Suprapubic skin (tissue), 4 donors: ENCODE results near the gene MAGEF1. TPM values are rescaled to one million over a fixed set of nuclear protein-coding genes. Genes with fewer than 3 reads are reported as not detected.
A peak's percentile ranks its signal among the peaks of the same experiment; 100 is the strongest.

ENCODE experiments used
- DNase-seq, 2 donors: peaks; one replicate each; pipeline ENCODE4 v3.0.0-alpha.2; 2019; ENCODE audit warnings: low spot score in 2 of 2
- H3K27ac ChIP-seq: fragments of 200-600 bp; sonication (generic); one replicate; pipeline ENCODE4 v1.5.1; 2019
- H3K27me3 ChIP-seq: fragments of 200-600 bp; sonication (generic); one replicate; pipeline ENCODE4 v1.5.1; 2019
- H3K36me3 ChIP-seq: fragments of 200-600 bp; sonication (generic); one replicate; pipeline ENCODE4 v1.5.1; 2019
- H3K4me1 ChIP-seq: fragments of 200-600 bp; sonication (generic); one replicate; pipeline ENCODE4 v1.5.1; 2019
- H3K4me3 ChIP-seq: fragments of 200-600 bp; sonication (generic); one replicate; pipeline ENCODE4 v1.5.1; 2019; ENCODE audit warnings: mild to moderate bottlenecking
- H3K9me3 ChIP-seq: fragments of 200-600 bp; sonication (generic); one replicate; pipeline ENCODE4 v1.5.1; 2019
- EP300 ChIP-seq: sonication (generic); formaldehyde crosslinking; IDR thresholded peaks from one replicate; pipeline ENCODE4 v1.6.1; 2017; ENCODE audit warnings: antibody characterized with exemption
- POLR2A ChIP-seq, 2 donors: fragments of 450-650 bp; IDR thresholded peaks; one replicate each; pipeline ENCODE4 v1.6.1; 2017; ENCODE audit warnings: antibody characterized with exemption in 2 of 2, mild to moderate bottlenecking in 2 of 2, moderate library complexity in 2 of 2
- POLR2AphosphoS5 ChIP-seq, 3 donors: sonication (generic); formaldehyde crosslinking; IDR thresholded peaks; one replicate each; pipeline ENCODE4 v1.6.1; 2017; ENCODE audit warnings: antibody characterized with exemption in 3 of 3
- WGBS: methylation state at CpG from one replicate; pipeline ENCODE4 v1.1.5; 2018; 5-methylcytosine and 5-hydroxymethylcytosine counted together
- total RNA-seq, 4 donors: library from RNA; depleted of rRNA; stranded (reverse); fragments of >200 nt; gene quantifications; one replicate each; pipeline ENCODE4 v1.1.0, GENCODE V29; 2016
- TF ChIP-seq, protein P1 (sequence below), 2 donors: fragments of 200-600 bp in 1 of 2; fragments of 450-650 bp in 1 of 2; sonication (generic) in 1 of 2; IDR thresholded peaks; one replicate each; pipeline ENCODE4 v1.5.1; 2016 to 2019; ENCODE audit warnings: antibody characterized with exemption in 2 of 2, mild to moderate bottlenecking in 1 of 2, moderate library complexity in 1 of 2

The MAGEF1 gene
- total RNA-seq, 4 donors from 2014 or later, result 12.8 to 26.5 (median 17.7) TPM

GRCh38 chr3:184727357-184728009, 15.6 kb upstream of the MAGEF1 start:
- TF ChIP-seq, protein P1, sequence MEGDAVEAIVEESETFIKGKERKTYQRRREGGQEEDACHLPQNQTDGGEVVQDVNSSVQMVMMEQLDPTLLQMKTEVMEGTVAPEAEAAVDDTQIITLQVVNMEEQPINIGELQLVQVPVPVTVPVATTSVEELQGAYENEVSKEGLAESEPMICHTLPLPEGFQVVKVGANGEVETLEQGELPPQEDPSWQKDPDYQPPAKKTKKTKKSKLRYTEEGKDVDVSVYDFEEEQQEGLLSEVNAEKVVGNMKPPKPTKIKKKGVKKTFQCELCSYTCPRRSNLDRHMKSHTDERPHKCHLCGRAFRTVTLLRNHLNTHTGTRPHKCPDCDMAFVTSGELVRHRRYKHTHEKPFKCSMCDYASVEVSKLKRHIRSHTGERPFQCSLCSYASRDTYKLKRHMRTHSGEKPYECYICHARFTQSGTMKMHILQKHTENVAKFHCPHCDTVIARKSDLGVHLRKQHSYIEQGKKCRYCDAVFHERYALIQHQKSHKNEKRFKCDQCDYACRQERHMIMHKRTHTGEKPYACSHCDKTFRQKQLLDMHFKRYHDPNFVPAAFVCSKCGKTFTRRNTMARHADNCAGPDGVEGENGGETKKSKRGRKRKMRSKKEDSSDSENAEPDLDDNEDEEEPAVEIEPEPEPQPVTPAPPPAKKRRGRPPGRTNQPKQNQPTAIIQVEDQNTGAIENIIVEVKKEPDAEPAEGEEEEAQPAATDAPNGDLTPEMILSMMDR (IDR thresholded peaks at IDR 0.05), result peak; percentile 61 to 64
- no peak for TF ChIP-seq EP300
- Histone ChIP-seq H3K9me3 (no peaks in the 10 kb centered on the region), H3K4me3 (no peak overlapping the region), H3K27me3 (no peaks in the 10 kb centered on the region), H3K27ac (no peak overlapping the region), H3K4me1 (peaks cover 6% of the 10 kb centered on the region), H3K36me3 (no peaks in the 10 kb centered on the region)
- DNase-seq, result peak in 1 of 2 donors; percentile 75
- WGBS, result 31% methylated on average over 10 of the region's 10 CpGs

DNA sequence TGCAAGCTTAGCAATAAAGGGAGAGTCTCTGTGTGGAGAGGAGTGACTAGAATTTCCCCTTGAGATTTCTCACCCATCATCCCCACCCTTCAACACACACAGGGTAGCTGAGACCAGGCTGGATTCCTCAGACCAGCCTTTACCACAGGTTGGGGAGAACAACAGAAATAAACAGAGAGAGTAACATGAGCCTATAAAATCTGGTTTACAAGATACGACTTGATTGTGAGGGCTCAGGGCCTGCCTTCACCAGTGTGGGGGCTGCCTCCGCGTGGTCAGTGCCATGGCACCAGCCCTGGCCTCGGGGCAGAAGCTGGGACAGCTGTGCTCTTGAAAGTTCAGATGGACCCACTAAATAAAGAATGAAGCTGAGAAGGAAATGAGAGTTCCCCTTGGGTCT, 14.6 kb upstream of the MAGEF1 start:
- WGBS, result 62% methylated on average over 4 of the region's 4 CpGs
- no peak overlapping the region for H3K4me3 ChIP-seq
- no peaks in the 10 kb centered on the region for H3K36me3 ChIP-seq
- H3K27ac ChIP-seq, result no peak overlapping the region
- TF ChIP-seq POLR2A (IDR thresholded peaks at IDR 0.05) (no peak), POLR2AphosphoS5 (IDR thresholded peaks at IDR 0.05) (no peak), EP300 (no peak)
- TF ChIP-seq, protein P1 (IDR thresholded peaks at IDR 0.05), result no peak
- H3K4me1 ChIP-seq, result peaks cover 6% of the 10 kb centered on the region
- no peak for DNase-seq
- H3K27me3 ChIP-seq, result no peaks in the 10 kb centered on the region
- no peaks in the 10 kb centered on the region for H3K9me3 ChIP-seq

- peaks cover 6% of the 10 kb centered on the region for H3K4me1 ChIP-seq
- TF ChIP-seq EP300 (no peak), POLR2A (IDR thresholded peaks at IDR 0.05) (no peak)
- TF ChIP-seq, protein P1 (IDR thresholded peaks at IDR 0.05), result no peak
- no peak for DNase-seq
- H3K4me3 ChIP-seq, result no peak overlapping the region
- H3K36me3 ChIP-seq, result no peaks in the 10 kb centered on the region
- WGBS, result 95% methylated on average over 12 of the region's 12 CpGs
- no peaks in the 10 kb centered on the region for H3K27me3 ChIP-seq
- no peak overlapping the region for H3K27ac ChIP-seq
- no peaks in the 10 kb centered on the region for H3K9me3 ChIP-seq
These were observed 13.4 kb upstream of the MAGEF1 start for GRCh38 chr3:184725176-184725719.

DNA sequence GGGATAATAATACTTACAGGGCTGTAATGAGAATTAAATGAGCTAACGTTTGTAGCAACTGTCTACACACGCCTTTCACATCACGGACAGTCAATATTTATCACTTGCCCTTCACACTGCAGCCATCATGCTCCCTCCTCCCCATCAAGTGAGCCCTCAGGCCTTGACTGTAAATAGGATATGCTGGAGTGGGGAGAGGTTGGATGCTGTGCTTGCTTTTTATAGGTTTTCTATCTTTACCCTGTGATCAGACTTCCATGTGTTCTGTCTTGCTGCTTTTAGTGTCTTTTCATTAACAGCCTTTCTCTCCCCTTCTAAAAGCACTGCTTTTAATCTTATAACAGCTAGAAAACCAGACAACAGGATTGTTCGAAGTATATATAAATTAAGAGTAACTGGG, 12.8 kb upstream of the MAGEF1 start:
- TF ChIP-seq, protein P1 (IDR thresholded peaks at IDR 0.05), result no peak
- TF ChIP-seq POLR2AphosphoS5 (IDR thresholded peaks at IDR 0.05) (no peak), EP300 (no peak), POLR2A (IDR thresholded peaks at IDR 0.05) (no peak)
- Histone ChIP-seq H3K4me1 (peaks cover 6% of the 10 kb centered on the region), H3K27ac (no peak overlapping the region), H3K9me3 (no peaks in the 10 kb centered on the region), H3K27me3 (no peaks in the 10 kb centered on the region), H3K36me3 (no peaks in the 10 kb centered on the region), H3K4me3 (no peak overlapping the region)
- 92% methylated on average over 4 of the region's 4 CpGs for whole genome bisulfite sequencing
- no peak for DNase-seq

DNA sequence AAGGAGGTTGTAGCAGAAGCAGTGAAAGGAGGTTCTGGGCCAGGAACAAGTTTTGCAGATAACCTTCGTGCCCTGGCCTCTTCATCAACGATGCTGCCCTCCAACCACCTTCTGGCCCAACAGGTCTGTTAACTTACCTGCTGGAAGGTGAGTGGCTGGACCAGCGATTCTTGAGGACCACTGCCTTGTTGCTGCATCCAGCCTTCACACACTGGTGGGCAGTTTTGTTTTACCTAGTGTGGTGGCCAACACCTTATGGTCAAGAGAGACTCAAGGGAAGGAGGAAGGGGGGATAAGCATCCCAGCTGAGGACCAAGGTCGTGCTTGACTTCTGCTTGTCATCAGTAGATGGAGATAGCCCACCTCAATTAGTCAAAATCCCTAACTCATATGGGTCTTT, 7.8 kb upstream of the MAGEF1 start:
- peaks cover 13% of the 10 kb centered on the region for H3K4me1 ChIP-seq
- H3K36me3 ChIP-seq, result no peaks in the 10 kb centered on the region
- TF ChIP-seq, protein P1 (IDR thresholded peaks at IDR 0.05), result no peak
- H3K4me3 ChIP-seq, result no peak overlapping the region
- WGBS, result 95% methylated on average over 4 of the region's 4 CpGs
- no peaks in the 10 kb centered on the region for H3K27me3 ChIP-seq
- H3K9me3 ChIP-seq, result no peaks in the 10 kb centered on the region
- DNase-seq, result no peak
- H3K27ac ChIP-seq, result no peak overlapping the region
